NOMO-1 (cell line): ENCODE results near the gene LMTK3.

ENCODE experiments used
- DNase-seq, 2 experiments: peaks; one replicate each; lab custom pipeline; 2025; ENCODE audit not compliant: unreplicated experiment in 2 of 2; lab: John Stamatoyannopoulos, UW

The LMTK3 gene

DNA sequence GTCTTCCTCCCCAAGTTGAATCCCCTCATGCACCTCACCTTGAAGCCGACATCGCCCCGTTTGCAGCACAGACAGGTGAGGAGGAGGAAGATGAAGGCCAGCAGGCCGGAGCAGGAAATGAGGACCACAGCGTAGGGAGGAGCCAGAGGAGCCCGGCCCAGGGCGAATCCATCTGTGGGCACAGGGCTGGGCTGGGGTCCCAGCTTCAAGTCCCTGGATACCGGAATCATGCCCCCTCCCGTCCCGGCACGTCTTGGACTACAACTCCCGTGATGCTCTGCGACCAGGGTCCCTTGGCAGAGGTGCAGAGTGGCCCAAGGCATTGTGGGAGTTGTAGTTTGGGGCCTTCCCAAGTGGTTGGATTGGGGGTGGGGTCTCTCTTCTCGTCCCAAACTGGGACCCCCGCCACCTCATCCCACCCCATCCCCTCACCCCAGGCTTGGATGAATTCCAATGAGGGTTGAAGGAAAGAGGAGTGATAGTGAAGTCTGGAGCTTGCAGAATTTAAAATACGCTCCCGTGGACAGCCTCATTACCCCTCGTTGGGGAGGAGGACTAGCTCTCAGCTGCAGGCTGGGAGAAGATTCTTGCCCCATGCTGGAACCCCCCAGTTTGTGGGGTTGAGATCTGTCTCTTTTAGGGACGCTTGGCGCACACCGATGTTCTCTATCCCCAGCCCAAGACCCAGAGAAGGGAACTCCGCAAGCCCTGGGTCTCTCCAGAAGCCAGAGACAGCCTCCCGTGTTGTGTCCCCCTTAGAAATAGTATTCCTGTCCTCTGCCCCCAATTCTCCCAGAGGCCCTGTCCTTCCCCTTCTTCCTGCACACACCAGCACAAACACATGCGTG is 990 bp downstream of the LMTK3 start:
- peak in 1 of 2 experiments; percentile 37 for DNase-seq

DNA sequence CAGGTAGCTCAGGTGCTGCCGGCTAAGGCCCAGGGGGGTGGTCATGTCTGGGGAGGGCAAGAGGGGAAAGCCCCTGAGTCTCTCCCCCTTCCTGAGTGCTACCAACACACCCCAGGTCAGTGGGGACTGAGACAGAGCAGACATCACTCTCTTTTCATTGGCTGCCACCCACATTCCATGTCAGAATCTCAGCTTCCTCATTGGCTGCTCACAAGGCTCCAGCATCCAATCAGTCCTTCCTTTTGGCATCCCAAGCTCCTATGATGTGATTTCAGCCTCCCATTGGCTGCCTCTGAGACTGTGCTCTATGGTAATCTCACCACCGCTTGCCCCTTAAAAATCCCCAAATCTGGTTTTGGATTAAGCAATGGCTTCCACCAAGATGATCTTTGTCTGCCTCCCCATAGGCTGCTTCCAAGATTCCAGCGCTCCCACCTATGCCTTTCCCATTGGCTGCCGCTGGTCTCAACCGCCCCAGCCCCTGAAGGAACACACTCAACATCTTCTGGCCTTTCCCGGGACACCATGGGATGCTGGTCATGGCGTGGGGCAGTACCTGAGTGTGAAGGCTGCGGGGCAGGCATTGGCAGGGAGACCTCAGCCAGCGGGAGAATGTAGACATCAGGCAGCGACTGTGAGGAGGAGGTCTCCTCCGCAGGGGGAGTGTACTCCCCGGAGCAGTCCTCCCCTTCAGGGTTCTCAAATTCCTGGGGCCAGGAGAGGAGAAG is 2.0 kb downstream of the LMTK3 start:
- no peak for DNase-seq

DNA sequence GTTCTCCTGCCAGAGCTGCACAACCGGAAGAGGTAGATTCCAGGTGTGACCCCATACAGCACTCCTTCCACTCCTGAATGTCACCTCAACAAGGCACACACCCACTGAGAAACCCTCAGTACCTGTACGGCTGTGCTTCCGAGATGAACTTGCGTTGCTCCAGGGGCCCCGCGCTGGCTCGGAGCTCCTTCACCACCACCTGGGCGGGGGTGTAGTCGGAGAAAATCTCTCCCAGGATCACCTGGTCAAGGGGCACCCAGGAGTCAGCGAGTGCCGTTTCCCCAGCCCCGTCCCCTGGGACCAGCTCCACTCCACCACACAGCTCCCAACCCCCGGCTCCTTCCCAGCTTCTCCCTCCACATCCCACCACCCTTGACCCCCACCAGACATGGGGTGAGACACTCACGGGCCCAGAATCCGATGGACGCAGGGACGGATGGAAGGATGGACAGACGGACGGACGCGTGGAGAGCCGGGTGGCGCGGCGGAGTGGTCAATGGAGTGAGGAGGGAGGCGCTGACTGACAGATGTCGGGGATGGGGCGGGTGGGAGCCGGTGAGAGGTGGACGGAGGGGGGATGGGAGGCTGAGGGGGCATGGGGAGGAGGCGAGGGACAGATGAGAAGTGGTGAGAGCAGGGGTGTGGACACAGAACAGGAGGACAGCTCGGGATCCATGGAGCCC is 2.8 kb downstream of the LMTK3 start:
- DNase-seq = no peak

DNA sequence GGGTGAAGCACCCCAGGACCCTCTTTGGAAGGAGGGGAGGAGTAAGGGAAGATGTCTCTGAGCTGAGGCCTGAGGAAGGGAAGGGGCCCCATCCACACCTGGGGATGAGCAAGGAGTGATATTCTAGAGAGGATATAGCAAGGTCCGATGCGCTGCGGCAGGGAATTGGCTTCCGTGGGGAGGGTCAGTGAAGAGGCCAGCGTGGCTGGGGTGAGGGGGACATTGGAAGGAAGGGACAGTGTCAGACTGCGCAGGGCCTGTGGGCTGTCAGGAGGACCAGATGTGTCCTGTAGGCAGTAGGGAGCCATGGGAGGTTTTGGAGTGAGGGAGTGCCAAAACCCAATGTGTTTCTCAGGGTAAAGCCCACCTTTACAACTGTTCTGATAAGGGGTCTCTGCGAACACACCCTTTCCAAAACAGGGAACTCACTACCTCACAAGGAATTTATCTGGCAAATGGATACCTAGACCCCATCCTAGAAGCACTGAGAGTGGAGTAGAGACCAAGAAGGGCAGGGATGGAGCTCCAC is 3.7 kb downstream of the LMTK3 start:
- no peak for DNase-seq

DNA sequence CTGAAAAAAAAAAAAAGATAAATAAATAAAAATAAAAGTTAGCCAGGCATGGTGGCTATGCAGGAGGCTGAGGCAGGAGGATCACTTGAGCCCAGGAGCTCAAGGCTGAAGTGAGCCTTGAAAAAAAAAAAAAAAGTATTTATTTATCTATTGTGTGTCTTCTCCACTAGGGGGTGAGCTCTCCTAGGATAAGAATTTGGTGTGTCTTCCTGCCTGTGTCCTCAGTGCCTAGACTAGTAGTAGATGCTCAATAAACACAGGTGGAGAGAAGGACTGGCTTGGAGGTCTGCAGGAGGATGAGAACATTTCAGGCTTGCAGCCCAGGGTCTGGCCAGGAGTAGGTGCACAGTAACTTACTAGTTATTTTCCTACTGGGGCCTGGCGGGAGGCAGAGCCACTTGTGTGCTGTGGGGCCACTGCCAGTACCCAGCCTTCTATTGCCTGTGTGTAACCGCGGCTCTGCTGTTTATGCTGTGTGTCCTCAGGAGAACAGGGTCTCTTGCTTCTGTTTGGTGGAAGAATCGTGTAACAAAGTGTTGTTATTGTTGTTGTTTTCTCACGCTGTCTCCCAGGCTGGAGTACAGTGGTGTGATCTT is 5.4 kb downstream of the LMTK3 start:
- peak; percentile 65 to 67 for DNase-seq

DNA sequence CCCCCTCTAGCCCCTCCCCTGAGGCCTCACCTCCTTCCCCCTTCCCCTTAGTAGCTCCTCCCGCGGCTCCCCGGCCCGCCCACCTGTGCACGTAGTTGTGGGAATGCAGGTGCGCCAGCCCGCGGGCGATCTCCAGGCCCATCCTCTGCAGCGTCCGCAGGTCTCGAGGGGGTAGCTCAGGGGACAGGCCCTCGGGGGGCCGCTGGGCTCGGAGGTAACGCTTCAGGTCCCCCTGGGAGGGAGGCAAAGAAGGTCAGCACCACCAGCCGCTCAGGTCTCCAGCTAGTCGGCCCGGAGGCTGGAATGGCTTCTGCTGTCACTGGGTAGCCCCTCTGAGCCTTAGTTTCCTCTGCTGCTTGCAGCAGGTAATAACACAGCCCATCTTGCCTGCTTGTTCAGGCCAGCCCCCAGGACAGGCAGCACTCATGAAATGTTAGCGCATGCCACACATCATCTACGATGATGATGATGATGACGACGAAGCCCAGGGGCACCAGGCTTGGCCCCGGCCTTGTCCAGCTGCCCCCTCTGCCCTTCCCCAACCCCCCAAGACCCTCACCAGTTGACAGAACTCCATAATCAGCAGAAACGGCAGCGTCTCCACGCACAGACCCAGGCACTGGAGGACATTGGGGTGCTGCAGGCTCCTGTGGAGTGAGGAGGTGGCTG is 9.2 kb downstream of the LMTK3 start:
- peak in 1 of 2 experiments; percentile 34 for DNase-seq

DNA sequence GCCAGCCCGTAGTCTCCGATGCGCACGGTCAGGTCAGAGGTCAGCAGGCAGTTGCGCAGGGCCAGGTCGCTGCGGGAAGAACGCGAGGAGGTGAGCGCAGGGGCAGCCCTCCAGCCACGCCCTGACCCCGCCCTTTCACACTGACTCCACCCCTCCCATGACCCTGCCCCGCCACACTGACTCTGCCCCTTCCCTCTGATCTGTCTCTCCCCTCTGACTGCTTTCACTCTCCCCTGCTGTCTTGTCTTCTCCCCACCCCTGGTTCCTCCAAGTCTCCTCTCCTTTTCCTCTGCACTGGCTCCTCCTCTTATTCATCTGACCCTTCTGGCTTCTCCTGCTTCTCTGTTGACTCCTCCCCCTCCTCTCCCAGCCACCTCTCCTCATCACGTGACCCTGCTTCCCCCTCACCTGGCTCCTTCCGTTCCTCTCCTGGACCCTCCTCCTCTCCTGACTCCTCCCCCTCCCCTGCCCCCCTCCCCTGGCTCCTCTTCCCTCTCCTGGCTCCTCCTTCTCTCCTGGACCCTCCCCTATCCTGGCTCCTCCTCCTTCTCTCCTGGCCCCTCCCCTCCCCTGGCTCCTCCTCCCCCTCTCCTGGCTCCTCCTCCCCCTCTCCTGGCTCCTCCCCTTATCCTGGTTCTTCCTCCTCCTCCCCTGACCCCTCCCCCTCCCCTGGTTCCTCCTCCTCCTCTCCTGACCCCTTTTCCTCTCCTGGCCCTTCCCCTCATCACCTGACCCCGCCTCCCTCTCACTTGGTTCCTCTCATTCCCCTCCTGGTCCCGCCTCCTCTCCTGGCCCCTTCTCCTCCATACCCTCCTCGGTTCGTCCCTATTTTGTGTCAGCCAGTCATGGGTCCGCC is 9.9 kb downstream of the LMTK3 start:
- peak; percentile 95 to 97 for DNase-seq

DNA sequence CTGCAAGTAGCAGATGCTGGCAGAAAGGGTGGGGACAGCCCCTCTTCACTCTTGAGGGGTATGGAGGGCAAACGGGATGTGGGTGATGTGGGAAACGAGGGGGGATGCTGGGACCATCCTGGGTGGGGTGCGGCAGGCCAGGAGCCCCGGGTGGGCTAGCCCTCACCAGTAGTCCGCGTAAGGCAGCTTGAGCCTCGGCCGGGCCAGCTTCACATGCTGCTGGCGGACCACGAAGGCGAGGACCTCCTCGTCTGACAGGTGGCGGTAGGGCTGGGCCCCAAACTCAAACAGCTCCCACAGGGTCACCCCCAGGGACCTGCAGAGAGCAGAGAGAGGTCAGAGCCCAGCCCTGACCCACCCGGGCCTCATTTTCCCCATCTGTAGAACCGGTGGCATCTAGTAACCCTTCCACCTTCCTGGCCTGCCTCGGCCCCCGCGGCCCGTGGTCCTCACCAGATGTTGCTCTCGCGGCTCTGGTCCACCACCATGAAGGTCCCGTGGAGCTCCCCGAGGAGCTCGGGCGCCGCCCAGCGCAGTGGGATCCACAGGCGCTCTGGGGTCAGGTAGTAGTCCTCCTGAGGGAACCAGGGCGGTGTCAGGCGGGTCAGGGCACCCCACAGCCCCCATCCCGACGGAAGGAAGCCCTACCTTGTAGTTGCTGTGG is 10.7 kb downstream of the LMTK3 start:
- DNase-seq = no peak

DNA sequence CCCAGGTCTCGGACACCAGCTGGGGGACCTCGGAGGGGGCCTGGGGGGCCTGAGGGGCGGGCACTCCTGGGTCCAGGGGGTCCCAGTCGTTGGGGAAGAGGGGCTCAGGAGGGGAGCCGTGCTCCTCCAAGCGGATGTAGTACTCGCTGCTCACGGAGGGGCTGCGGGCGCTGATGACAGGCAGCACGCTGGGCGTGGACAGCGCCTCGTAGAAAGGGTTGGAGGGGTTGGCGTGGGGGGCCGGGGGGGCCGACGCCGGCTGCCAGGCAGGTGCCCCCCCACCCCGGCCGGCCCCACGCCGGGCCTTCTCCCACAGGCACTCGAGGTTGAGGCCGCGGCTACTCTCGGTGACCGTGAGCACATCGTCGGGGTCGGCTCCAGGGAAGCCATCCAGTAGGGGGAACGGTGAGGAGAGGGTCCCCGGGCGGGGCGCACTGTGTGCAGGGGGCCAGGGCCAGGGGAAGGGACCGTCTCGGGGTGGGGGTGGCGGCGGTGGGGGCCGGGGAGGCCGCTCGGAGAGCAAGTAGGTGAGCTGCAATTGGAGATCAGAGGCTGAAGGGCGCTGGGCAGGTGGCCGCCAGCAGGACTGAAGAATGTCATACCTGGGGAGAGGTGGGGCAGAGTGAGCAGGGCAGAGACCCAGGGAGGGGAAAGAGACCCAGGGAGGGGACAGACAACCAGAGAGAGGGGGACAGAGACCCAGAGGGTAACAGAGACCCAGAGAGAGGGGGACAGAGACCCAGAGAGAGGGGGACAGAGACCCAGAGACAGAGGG is 12.1 kb downstream of the LMTK3 start:
- no peak for DNase-seq

DNA sequence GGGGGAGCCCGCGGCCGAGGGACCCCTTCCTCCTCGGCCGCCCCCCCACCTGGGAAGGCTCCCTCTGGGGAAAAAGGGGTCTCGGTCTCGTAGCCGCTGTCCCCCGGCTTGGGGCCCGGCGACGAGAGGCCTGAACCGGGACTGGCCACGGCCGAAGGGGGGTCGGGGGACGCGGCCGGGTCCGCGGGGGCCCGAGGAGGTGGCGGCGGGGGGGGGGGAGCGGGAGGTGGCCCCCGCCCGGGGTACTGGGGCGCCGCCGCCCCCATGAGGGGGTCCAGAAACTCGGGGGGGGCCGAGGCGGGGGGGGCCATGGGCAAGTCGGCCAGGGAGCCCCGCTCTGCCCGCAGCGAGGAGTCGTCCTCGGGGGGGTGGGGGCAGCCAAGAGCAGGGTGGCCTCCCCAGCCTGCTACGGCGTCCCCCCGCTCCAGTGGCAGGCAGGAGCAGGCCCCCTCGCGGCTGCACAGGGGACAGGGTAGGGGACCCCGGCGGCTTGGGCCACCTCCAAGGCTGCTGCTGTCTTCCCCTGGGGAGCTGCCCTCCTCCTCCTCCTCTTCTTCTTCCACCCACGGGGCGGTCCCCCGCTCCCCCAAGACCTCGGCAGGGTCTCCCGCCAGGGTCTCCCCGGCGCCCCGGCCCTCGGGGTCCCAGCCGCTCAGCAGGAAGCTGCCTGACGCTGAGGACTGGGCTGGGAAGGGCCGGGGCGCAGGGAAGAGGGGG is 12.9 kb downstream of the LMTK3 start:
- DNase-seq = no peak

DNA sequence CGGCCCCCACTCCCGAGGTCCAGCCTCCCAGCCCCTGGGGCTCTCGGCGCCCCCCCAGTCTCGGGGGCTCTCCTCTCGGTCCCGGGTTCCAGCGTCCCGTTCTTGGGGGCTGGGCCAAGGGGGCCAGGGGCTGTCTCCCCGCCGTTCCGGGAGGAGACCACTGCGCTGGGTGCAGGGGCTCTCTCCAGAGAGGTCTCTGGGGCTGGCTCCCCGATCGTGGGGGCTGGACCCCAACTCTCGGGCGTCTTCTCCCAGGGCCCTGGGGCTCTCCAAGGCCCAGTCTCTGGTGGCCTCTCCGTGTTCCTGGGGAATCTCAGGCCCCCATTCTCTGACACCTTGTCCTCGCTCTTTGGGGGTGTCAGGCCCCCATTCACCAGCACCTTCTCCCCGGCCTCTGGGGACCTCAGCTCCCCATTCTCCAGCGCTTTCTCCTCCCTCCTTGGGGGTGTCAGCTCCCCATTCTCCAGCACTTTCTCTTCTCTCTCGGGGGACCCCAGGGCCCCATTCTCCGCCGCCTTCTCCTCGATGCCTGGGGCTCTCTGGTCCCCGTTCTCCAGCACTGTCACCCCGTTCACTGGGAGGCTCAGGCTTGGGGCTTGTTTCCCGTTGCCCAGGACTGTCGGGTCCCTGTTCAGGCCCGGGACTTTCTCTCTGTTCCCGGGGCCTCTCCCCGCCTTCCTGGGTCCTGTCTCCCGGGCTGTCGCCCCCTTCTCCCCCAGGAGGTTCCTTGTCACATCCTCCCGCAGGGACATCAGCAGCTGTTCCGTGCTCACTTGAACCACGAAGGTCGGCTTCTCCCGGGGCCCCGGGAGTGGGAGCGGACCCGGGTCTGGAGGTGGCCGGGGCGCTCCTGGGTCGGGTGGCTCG is 13.7 kb downstream of the LMTK3 start:
- DNase-seq = no peak

DNA sequence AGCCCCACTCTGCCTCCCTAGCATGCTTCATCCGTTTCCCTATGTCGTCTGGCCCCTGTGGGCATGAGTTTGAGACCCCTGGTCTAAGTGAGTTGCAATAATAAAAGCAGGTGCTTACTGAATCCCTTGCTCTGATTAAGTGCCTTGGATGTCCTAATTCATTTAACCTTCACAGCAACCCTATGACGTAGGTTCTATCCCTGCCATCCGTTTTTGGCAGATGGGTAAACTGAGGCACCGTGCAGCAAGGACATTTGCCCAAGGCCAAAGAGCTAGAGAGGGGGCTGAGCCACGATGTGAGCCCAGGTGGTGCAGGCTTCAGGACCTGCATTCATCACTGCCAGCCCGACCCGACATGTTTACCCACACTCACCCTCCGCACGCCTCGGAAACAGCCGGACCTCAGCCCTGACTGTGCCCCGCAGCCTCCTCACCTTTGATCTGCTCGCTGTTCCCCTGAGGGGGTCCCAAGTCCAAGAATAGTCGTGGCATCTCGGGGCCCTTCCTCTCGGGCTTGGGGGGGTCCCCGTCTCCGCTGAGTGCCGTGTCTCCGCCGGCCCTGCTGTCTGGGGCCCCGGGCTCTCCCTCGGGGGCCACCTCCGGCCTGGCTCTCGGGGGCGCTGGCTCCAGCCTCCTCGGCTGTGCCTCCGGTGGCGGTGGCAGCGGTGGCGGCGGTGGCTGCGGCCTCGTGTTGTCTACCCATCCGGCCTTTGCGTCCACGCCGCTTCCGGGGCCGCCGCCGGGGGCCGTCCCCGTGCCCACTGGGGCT is 14.5 kb downstream of the LMTK3 start:
- no peak for DNase-seq

DNA sequence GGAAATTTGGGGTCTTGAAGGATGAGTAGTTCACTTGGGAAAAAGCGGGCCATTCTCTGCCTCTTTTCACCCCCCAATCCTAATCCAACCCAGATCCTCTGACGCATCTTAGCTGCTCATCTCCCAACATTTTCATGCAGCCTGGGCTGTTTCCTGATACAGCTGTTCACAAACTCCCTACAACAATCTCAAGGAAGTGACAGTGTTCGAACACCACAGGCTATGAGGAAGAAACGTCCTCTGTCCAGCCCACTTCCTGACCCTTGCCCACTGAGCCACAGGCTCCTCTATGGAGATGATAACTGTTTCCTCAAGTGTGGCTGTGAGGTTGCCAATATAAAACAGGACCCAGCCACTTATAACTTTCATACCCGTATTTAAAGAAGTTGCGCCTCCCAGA is 16.2 kb downstream of the LMTK3 start:
- peak in 1 of 2 experiments; percentile 24 for DNase-seq

DNA sequence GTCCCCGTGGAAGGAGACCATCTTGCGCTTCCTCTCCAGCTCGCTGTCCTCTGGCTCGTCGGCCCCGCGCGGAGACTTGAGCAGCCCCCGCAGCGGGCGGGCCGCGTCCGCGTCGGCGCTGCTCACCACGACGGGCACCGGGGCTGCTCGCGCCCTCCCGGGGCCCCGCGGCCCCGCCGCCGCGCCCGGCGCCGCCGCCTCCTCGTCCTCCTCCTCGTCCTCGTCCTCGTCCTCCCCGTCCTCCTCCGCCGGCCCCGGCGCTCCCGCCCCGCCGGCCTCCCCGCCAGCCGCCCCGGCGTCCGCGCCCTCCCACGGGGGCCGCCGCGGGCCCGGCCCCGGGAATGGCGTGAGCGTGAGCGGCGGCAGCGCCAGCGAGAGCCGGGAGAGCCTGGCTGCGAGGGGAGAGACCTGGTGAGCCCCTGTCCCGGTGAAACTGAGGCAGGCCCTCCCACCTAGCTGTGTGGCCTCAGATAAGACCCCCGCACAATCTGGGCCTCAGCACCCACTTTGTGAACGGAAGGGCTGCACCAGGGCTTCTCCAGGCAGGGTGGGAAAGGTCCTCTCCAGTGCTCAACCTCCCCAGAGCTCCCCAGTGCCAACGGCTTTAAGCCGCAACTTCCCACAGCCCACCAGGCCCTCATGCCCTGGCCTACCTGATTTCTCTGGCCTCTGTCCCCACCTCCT is 17.8 kb downstream of the LMTK3 start:
- no peak for DNase-seq
